GM21717 (cell line): ENCODE data around the gene PXMP2.
"Not testable (repeated sequence)": the region's sequence is repeated elsewhere in the genome, so short reads cannot be mapped to it uniquely, and the experiment has no call there.

ENCODE experiments used
- ATAC-seq: cut with Tn5 transposase; IDR thresholded peaks from one replicate; pipeline ENCODE4 v1.9.1; 2021; ENCODE audit warnings: mild to moderate bottlenecking, moderate library complexity; ENCODE audit not compliant: unreplicated experiment

Gene PXMP2

DNA sequence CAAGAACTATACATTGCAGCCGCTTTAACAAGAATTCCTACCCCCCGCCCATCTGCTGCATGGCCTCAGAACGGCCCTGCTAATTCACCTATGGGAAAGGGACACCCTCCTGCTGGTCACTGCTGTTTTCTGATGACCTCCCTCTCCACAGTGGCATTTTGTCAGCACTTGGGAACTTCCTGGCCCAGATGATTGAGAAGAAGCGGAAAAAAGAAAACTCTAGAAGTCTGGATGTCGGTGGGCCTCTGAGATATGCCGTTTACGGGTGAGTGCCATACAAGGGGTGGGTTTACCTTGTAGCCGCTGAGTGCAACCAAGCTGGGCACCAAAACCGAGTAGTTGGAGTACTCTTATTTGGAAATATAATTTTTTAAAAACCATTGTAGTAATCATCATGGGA is 2.7 kb downstream of the PXMP2 start:
- ATAC-seq: no peak

DNA sequence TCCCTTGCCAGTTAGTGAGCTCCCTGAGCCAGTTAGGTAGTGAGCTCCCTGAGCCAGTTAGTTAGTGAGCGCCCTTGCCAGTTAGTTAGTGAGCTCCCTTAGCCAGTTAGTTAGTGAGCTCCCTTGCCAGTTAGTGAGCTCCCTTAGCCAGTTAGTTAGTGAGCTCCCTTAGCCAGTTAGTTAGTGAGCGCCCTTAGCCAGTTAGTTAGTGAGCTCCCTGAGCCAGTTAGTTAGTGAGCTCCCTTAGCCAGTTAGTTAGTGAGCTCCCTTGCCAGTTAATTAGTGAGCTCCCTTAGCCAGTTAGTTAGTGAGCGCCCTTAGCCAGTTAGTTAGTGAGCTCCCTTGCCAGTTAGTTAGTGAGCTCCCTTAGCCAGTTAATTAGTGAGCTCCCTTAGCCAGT is 4.6 kb downstream of the PXMP2 start:
- not testable (repeated sequence) for ATAC-seq

DNA sequence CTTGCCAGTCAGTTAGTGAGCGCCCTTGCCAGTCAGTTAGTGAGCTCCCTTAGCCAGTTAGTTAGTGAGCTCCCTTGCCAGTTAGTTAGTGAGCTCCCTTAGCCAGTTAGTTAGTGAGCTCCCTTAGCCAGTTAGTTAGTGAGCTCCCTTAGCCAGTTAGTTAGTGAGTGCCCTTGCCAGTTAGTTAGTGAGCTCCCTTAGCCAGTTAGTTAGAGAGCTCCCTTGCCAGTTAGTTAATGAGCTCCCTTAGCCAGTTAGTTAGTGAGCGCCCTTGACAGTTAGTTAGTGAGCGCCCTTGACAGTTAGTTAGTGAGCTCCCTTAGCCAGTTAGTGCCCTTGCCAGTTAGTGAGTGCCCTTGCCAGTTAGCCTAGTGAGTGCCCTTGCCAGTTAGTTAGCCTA is 7.5 kb downstream of the PXMP2 start:
- not testable (repeated sequence) for ATAC-seq

DNA sequence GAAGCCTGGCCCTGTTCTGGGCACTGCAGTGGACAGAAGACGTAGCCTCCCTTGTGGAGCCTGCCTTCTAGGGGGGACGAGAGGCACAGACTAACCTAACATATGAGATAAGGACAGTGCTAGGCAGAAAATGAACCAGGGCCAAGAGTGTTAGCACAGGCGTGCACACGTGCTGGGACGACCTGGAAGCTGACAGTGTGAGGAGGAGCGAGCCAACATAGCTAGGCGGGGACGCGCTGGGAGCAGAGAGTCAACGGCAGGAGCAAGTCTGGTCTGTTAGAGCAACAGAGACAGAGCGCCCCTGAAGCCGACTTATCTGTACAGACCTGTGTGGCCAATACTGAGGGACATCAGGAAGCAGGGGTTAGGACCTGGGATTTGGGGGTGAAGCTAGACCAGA is 8.0 kb downstream of the PXMP2 start:
- no peak for ATAC-seq

DNA sequence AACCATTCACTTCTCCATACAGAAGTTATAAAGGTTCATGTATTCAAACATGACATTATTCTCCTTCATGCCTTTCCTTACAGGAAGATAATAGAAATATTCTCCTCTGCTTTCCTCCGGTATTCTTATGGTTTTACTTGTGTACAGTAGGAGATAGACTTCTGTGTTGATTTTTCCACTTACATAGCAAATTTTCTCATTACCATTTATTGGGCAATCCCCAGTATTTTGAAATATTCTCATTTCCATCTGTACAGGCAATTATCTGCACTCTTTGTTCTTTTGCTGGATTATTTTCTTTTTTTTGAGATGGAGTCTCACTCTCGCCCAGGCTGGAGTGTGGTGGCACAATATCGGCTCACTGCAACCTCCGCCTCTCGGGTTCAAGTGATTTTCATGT is 11.0 kb downstream of the PXMP2 start:
- ATAC-seq: no peak

DNA sequence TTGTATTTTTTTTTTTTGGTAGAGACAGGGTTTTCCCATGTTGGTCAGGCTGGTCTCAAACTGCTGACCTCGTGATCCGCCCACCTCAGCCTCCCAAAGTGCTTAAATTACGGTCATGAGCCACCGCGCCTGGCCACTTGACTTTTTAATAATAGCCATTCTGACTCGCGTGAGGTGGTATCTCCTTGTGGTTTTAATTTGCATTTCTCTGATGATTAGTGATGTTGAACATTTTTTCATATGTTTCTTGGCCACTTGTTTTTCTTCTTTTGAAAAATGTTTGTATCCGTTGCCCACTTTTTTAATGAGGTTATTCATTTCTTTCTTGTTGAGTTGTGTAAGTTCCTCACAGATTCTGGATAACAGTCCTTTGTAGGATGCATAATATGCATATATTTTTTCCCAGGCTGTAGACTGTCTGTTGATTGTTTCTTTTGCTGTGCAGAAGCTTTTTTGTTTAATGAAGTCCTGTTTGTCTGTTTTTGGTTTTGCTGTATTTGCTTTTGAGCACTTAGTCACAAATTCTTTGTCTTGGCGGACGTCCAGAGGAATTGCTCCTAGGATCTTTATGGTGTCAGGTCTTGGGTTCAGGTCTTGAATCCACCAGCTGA is 12.9 kb downstream of the PXMP2 start:
- no peak for ATAC-seq

DNA sequence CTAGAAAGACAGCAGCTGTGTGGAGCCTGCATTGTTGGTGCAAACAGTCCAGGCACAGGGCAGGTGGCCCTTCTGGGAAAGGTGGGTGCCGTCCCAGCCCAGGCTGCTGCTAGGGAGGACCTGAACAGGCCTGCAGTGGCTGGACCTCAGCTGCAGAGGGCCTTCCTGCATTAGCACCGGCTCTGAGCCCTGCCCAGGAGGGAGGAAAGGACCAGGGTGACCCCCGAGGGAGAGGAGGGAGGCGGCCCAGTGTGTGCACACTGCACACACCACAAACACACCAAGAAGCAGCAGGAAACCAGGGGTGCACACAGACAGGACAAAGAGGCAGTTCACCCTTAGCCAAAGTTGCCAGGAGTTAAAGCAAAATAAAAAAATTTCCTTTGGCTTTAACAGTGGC is 15.3 kb downstream of the PXMP2 start:
- ATAC-seq: no peak

DNA sequence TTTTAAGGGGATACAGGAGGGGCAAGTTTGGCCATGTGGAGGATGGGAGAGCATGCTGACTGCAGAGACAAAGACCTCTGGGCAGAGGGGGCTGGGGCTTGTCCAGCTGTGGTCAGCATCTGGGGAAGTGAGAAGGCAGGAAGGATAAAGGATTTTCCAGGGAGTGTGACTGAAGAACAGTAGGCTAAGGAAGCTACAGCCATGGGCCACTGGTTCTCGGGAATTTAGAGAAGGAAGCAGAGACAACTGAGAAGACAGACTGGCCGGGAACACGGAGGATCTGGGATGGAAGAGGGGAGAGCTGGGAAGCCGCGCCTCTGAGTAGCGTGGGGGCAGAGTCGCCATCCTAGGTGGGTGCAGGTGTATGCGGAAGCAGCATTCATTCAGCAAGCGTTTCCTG is 16.3 kb downstream of the PXMP2 start:
- ATAC-seq: no peak

DNA sequence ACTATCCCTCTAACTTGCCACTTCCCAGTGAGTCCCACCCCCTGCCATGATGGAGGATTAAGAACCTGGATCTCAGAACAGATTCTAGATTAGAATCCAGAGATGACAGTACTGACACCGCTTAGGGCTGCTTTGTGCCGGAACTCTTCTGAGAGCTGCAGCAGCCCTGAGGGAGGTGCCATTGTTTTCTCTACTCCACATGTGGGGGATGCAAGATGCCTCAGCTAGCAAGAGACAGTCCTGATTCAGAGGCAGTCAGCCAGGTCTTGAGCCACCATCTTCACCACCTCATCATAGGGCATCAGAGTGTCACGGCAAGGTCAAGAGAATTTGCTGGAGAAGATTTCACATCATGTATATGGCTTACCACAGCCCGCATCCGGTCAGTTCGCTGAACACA is 19.9 kb downstream of the PXMP2 start:
- ATAC-seq: no peak

DNA sequence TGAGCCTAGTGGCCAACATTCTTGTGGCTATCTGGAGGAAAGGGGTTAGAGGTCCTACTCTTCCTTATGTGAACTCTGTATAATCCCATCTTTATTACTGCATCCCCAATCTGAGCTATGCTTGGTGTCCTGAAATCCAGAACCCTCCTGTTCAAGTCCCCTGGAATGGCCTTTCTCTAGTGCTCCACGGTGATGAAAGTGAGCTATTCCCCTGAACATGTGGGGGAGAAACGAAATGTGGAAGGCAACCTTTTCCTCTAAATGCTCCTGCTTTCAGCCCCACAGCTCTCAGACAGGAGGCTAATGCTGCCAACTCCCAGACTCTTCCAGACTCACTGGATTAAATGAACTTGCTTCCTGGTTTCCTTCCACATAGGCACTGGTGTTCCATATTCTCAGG is 20.8 kb downstream of the PXMP2 start:
- ATAC-seq: no peak

DNA sequence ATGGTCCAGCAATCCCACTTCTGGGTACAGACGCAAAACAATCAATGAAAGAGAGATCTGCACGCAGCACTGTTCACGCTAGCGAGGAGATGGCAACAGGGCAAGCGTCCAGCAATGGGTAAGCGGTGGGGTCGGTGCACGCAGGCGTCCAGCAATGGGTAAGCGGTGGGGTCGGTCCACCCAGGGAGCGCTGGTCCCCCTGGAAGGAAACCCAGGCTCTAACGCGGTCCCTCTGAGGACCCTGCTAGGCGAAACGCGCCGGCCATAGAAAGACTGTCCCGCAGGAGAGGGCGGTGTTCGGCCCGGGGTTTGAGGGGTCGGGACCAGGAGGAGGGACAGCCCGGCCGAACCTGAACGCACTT is 22.6 kb downstream of the PXMP2 start:
- ATAC-seq: peak; percentile 39

DNA sequence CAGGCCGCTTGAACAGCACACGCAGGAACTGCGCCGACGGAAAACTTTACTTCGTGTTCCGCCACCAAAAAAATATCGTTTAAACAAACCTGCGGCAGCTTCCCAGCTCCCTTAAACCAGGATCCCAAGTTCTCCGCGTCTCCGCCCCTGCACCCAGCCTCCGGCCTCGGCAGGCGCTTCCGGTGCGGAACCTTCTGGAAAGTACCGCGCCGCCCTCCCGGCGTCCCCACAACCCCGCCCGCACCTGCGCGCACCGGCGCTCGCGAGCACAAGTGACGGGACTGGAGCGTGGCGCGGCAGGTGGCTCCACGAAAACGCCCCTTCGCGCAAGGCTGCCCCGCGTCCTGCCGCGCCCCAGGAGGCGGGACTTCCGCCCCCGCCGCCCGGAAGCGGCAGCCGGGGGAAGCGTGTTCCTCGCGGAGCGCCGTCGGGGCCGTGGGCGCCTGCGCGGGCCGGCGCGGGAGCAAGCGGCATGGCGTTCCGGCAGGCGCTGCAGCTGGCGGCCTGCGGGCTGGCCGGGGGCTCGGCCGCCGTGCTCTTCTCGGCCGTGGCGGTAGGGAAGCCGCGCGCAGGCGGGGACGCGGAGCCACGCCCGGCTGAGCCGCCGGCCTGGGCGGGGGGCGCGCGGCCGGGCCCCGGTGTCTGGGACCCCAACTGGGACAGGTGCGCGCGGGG is 23.2 kb downstream of the PXMP2 start, which contains the start of gene PGAM5:
PGAM5 (plus strand) TSS at position 438 of the 675 bp plus-strand sequence; CDS start at position 473, 35 bp downstream.
- peak; percentile 78 for ATAC-seq

DNA sequence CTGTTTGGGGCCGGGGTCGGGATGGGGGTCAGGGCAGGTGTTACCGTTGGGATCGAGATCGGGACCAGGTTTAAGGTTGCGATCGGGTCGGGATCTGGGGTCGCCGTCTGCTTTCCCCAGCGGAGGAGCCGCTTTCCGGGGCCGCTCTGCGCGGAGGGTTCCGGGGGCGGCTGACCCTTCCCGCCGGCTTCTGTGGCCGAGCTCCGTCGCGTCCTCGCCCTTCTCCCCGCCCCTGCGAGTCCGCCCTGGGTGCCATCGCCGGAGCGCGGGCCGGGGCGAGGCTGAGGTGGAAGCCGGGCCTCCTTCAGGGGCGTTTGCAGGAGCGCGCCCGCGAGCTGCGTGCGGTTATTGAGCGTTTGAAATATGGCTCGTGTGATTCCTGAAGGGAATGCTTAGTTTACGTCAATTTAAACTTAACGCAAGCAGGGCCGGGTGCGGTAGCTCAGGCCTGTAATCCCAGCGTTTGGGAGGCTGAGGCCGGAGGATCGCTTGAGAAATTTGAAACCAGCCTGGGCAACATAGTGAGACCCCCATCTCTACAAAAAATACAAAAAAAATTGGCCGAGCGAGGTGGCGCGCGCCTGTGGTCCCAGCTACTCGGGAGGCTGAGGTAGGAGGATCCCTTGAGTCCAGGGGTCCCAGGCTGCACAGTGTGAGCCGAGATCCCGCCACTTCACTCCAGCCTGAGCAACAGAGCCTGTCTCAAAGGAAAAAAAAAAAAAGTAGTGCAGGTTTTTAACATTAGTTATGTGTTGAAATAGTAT is 23.9 kb downstream of the PXMP2 start:
- peak; percentile 15 for ATAC-seq

DNA sequence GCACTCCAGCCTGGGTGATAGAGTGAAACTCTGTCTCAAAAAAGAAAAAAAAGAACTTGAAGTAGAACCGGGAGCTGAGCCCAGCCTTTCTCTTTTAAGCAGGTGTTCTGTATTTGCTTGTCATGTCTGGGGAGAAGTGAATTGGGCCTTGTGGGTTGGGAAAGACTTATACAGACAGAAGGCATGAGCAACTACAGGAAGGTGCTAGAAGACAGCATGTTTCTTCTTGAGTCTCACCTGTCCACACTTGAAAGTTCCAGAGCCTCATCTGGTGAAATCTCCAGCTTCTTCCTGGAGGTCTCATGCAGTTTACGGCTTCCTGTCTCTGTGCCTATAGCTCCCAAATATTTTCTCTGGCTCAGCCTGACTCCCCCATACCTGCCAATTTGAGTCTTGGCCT is 25.7 kb downstream of the PXMP2 start:
- no peak for ATAC-seq

DNA sequence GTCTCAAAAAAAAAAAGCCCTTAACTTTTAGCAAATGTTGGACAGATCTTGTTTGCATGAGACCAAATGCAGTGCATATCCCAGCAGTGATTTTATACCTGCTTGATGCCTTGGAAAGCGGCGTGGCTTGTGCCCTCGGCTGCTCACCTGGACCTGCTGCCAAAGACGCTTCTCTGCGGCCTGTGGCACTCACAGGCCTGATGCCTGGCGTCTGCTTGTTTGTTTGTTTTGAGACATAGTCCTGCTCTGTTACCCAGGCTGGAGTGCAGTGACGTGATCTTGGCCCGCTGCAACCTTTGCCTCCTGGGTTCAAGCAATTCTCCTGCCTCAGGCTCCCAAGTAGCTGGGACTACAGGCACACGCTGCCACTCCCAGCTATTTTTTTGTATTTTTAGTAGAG is 28.5 kb downstream of the PXMP2 start:
- no peak for ATAC-seq

DNA sequence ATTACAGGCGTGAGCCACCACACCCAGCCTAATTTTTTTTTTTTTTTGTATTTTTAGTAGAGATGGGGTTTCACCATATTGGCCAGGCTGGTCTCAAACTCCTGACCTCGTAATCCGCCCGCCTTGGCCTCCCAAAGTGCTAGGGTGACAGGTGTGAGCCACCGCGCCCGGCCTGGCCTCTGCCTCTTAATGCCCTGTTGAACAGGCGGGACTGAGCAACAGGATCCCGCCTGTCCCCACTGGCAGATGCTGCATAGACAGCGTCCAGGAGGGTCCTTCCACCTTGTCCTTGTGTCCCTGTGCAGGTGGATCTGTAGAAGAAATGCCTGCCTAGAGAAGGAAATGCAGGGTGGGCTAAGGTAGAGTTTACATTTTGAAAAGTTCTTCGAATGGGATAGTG is 29.0 kb downstream of the PXMP2 start:
- no peak for ATAC-seq

DNA sequence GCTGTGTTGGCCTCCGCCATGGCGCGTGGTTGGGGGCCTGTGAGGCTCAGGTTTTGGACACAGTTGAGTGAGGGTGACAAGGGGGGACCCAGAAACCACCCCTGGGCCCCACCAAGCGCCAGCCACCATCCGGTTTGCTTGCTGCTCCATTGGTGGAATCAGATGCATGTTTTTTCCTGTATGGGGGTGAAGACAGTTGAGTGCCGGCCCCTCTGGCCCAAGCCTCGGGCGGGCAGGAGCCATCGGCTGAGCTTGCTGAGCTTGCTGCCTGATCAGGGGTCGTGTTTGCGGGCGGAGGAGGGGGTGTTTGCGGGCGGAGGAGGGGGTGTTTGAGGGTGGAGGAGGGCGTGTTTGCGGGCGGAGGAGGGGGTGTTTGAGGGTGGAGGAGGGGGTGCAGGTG is 29.6 kb downstream of the PXMP2 start:
- no peak for ATAC-seq

DNA sequence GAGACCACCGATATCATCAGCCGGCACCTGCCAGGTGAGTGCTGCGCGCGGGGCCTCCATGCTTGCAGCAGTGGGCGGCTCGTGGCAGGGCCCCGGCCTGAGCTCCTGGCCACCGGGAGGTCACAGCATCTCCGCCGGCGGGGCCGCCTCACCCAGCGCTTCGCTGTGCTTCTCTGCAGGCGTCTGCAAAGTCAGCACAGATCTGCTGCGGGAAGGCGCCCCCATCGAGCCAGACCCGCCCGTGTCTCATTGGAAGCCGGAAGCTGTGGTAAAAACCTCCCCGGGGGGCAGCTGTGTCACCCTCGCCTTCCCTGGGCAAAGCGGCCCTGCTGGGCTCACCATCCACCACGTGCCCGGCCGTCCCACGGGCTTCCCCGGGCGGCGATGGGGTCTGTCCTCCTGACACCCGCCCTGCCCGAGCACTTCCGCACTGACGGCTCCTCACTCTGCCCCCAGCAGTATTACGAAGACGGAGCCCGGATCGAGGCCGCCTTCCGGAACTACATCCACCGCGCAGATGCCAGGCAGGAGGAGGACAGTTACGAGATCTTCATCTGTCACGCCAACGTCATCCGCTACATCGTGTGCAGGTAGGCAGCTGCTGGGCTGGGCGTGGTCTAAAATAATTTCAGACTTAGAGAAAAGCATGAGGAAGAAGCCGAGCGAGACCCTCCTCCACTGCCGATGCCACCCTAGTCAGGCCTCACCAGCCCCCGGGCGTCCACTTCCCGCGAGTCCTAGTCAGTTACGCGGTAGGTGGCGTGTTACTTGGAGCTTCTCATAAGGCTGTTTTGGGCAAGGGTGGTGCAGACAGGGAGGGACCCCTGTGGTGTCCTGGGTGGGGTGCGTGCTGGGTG is 30.4 kb downstream of the PXMP2 start:
- no peak for ATAC-seq

DNA sequence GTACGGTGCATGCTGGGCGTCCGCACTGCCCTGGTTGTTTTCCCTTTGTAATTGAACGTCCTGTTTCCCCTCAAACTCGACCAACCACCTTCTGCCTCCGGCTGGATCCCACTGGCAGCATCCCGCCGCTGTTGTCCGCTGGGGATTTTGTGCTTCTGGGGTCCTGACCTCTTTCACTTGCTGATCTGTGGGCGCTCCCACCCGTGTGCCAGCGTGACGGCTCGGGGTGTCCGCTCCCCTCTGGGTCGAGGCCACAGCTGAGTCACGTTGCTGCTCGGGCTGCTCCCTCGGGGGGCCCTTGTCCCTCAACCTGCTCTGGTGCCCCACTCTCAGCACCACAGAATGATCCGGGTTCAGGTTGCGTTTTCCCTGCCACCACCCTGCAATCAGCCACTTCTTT is 31.3 kb downstream of the PXMP2 start:
- ATAC-seq: no peak

DNA sequence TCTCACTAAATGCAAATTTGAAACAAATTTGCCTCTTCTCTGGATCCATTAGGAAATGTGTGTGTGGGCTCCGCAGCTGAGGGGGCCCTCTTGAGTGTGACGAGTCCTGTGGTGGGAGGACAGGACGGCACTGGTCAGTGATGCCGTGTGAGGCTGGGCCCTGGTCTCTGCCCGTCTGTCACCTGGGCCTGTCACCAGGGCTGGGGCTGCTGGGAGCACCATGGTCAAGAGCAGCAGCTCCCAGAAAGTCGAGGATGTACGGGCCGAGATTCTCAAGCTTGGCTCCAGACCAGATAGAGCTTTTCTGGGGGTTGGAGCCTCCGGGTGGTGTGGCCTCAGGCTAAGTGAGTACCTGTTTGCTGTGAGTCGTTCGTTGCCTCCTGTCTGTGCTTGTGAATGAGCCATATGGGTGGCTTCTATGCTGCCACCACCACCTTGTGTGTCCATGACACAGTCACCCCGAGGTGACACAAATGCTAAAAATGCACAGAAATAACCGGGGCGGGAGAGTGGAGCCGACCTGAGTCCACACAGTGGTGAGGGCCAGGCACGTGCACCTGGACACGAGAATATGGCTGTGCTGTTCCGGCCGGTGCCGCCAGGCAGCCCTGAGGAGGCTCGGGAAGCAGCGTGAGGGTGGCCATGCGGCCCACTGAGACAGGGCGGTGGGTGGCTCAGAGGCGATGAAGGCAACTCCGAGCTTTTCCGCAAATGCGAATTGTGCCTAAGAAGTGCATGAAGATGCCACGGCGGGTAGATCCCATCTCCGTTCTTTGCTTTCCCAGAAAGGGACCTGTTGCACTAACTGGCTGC is 32.0 kb downstream of the PXMP2 start:
- no peak for ATAC-seq

DNA sequence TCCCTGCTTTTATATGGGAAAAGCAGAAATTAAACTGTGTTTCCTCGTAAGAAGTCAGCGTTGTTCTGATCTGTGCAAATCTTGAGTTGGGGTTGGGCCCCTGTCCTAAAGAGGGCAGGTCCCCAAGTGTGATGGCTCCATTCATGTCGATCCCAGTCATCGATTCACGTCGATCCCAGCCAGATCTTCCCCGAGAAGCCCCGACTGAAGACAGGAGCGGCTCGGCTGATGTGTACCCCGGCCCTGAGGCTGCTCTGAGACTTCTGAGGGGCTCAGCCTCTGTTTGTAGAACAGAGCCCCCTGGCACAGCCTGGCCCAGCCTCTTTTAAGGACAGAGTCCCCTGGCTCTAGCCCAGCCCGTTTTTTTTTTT is 32.6 kb downstream of the PXMP2 start:
- no peak for ATAC-seq
